ENCODE data around the gene MMP25.

MMP25 gene

DNA sequence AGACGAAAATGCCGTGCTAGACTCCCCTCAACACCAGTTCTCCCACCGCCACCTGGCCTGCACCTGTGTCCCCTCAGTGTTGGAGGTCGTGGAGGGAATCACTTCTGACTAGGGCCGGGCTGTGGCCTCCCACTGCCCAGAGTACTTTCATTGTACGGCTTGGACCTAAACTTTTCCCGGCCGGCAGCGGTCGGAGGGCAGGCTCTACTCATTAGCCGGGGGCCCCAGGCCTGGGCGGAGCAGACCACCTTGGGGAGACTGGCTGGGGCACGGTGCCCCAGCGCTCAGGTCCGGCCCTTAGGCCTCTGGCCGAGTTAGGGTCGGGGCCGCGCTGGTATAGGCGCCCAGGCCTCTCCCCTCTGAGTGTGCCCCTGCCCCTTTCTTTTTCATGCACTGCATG is 29.0 kb upstream of the MMP25 start:
- no peak for DNase-seq

DNA sequence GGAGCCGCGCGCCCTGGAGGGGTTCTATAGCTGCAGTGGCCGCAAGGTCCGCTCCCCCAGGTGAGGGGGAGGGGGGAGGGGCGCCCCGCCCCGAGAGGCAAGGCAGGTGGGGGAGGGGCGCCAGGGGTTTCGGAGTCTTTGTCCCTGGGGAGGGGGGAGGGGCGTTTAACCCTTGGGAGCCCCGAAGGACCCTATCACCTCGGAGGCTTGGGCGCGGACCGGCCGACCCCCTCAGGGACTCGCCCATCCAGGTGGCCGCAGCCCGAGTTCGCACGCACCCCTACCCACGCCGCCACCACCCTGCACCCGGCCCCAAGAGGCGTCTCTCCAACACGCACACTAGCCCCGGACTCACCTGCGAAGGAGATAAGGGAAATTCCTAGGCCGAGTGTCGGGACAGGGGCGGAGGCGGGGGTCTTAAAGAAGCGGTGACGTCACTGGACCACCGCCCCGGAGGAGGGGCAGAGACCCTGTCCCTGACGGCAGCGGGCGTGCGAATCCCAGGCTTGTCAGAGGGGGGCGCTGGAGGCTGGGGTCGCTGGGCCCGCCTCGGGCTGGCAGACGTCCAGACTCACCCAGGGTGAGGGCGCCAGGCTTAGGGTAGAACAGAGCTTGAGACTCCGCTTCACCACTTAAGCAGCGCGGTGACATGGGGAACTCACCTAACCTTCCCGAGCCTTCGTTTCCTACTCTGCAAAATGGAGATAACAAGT is 28.4 kb upstream of the MMP25 start, which contains the start of gene CLDN6:
Gene CLDN6, minus strand, starts transcription at position 390 of the 713 bp plus-strand sequence. CDS start 2,162 bp downstream, outside the sequence.
- no peak for DNase-seq

DNA sequence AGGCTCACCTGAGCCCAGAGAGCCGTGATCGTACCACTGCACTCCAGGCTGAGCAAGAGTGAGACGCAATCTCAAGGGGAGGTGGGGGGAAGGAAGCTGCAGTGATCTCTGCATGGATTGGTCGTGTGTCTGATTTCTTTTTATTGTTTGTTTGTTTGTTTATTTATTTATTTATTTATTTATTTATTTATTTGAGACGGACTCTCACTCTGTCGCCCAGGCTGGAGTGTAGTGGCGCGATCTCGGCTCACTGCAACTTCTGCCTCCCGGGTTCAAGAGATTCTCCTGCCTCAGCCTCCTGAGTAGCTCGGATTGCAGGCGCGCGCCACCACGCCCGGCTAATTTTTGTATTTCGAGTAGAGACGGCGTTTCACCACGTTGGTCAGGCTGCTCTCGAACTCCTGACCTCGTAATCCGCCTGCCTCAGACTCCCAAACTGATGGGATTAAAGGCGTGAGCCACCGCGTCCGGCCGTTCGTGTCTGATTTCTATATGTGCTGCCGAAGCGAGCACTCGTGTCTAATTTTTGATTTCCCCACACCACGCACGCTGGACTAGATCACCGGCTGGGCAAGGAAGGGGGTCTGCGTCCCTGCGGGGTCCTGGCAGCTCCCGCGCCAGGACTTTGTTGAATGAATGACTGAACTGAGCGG is 26.6 kb upstream of the MMP25 start:
- no peak for DNase-seq

DNA sequence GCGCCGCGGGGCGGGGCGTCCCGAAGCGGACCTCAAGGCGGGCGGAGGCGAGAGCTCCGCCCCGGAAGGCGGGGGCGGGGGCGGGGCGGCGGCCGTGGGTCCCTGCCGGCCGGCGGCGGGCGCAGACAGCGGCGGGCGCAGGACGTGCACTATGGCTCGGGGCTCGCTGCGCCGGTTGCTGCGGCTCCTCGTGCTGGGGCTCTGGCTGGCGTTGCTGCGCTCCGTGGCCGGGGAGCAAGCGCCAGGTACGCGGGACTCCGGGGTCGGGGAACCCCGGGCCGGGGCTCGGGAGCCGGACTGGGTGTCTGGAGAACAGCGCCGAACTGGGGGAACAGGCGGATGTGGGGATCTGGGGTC is 26.1 kb upstream of the MMP25 start, which contains the start of gene TNFRSF12A:
Gene TNFRSF12A, plus strand, starts transcription at position 122 of the 357 bp plus-strand sequence. Its CDS starts 30 bp downstream, at position 152.
- DNase-seq, result peak; percentile 25

DNA sequence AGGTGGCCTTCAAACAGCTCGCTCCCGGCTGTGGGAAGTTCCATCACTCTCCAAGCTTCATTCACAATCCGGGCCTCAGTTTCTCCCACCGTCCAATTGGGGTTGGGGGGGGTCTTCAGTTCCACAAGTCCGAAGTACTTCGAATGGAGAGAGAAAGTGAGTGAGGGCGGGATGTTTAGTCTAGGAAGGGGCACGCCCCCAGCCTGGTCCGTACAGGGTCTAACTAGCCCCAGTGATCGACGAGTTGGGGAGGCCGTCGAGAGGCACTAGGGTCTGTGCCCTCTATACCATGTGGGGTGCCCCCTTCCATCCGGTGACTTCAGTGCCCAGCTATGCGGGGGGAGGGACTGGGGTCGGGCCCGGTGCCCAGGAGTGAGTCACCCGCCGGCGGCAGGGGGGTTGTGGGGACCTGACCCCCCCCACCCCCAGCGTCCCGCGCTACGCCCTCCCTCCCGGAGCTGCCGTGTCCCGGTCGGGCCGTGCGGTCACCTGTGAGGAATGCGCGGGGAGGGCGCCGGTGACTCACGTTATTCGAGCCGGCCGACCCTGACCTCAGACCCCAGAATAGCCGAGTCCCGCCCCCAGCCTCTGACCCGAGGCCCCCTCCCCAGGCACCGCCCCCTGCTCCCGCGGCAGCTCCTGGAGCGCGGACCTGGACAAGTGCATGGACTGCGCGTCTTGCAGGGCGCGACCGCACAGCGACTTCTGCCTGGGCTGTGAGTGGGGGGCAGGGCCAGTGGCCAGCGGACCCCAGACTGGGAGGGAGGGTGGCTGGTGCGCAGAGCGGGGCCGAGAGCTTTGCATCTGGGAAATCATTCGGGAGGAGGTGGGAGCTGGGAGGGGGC is 25.5 kb upstream of the MMP25 start:
- no peak for DNase-seq

DNA sequence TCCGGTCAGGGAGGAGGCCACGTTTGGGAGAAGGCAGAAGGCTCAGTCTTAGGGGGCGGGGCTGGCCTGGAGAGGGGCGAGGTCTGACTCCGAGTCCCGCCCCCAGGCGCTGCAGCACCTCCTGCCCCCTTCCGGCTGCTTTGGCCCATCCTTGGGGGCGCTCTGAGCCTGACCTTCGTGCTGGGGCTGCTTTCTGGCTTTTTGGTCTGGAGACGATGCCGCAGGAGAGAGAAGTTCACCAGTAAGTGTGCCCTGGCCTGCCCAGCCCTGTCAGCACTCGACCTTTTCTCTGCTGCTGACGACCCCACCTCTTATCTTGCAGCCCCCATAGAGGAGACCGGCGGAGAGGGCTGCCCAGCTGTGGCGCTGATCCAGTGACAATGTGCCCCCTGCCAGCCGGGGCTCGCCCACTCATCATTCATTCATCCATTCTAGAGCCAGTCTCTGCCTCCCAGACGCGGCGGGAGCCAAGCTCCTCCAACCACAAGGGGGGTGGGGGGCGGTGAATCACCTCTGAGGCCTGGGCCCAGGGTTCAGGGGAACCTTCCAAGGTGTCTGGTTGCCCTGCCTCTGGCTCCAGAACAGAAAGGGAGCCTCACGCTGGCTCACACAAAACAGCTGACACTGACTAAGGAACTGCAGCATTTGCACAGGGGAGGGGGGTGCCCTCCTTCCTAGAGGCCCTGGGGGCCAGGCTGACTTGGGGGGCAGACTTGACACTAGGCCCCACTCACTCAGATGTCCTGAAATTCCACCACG is 24.7 kb upstream of the MMP25 start:
- peak; percentile 58 for DNase-seq

DNA sequence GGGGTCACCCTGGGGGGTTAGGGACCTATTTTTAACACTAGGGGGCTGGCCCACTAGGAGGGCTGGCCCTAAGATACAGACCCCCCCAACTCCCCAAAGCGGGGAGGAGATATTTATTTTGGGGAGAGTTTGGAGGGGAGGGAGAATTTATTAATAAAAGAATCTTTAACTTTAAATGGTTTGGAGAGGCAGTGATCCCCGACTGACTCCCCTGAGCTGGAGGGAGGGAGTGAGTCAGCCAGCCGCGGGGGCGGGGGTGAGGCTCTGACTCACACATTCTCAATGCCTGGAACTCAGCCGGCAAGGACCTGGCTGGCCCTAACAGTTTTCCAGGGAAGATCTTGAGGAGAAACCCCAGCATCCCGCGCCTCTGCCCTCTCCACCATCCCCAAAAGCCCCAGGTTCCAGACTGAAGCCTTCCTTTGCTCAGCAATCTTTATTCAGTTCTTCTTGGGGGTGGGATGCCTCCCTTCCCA is 24.1 kb upstream of the MMP25 start:
- DNase-seq, result peak; percentile 31

DNA sequence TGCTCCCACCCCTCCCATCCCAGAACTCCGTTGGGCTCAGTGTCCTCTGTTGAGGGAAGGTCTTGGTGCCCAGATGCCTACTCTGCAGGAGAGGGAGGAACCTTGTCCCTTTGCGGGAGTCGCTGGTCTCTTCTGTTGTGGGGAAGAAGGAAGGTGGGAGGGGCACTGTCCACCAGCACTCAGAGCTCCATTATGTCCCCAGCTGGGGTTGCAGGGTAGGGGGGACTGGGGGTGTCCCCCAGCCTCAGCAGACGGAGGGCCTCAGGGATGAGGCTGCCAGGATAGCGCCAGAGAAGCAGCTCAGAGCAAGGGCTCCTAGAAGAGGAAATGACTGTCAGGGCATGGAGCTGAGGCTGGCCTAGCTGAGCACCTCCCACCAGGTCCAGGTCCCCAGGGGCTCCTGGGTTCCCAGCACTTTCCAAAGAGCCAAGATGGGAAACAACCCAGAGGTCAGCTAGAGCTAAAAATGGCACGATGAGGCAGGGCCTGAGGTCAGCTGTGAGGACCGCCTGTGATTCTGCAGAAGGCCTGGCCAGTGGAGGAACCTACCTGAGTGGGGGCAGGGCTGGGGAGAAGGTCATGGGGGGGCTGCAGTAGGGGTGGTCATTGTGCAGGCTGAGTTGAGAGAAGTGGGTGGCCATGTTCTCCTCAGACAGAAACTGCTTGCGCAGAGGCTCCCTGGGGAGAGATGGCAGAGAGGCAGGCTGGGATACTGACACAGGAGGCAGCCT is 23.5 kb upstream of the MMP25 start:
- DNase-seq, result no peak

DNA sequence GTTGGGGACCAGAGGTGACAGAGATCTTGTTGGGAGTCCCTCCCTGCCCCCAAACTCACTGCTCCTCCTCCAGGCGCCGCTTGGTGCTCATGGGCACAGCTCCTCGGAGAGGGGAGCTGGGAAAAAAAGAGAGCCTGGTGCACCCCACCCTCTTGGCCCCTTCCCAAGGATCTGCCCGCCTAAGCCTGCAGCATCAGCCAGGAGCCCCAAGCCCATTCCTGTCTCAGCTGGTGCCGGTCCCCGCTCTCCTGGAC is 23.0 kb upstream of the MMP25 start:
- no peak for DNase-seq

DNA sequence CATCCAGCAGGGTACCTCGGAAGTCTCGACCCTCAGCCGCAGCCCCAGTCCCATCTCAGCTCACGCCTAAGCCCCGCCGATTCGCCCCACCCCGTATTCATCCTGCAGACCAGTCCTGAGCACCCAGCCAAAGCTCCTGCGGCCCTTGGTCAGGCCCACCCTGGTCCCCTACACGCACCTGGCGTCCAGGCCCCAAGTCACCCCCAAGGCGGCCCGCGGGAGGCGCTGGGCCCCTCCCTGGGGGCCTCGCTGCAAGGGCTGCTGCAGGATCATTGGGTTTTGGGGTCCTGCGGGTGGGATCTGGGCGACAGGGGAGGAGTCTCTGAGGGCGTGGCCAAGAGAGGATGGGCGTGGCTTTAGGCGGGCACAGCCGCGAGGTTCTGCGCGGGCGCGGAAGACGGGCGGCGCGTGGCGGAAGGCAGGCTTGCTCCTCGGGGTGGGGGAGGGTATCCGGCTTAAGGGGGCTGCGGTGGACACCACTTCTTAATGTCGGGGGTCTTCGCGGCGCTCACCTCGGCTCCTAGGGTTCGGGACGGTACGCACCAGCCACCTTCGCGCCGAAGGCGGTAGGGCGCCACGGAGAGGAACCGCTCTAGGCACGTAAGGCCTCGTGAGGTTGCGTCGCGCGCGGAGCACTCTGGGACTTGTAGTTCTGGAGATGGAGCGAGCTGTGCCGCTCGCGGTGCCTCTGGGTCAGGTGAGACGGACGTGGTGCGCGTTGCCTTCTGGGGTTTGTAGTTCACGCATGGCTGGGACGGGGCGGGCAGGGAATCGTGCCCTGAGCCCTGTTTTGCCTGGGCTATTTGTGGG is 22.5 kb upstream of the MMP25 start, which contains the start of the genes HCFC1R1 and THOC6:
Gene HCFC1R1, minus strand, starts transcription at position 274 of the 810 bp plus-strand sequence. Its CDS starts 1 bp downstream, at position 273.
Gene THOC6, plus strand, starts transcription at position 367 of the 810 bp plus-strand sequence. Its CDS starts 292 bp downstream, at position 659.
- DNase-seq, result peak; percentile 95

DNA sequence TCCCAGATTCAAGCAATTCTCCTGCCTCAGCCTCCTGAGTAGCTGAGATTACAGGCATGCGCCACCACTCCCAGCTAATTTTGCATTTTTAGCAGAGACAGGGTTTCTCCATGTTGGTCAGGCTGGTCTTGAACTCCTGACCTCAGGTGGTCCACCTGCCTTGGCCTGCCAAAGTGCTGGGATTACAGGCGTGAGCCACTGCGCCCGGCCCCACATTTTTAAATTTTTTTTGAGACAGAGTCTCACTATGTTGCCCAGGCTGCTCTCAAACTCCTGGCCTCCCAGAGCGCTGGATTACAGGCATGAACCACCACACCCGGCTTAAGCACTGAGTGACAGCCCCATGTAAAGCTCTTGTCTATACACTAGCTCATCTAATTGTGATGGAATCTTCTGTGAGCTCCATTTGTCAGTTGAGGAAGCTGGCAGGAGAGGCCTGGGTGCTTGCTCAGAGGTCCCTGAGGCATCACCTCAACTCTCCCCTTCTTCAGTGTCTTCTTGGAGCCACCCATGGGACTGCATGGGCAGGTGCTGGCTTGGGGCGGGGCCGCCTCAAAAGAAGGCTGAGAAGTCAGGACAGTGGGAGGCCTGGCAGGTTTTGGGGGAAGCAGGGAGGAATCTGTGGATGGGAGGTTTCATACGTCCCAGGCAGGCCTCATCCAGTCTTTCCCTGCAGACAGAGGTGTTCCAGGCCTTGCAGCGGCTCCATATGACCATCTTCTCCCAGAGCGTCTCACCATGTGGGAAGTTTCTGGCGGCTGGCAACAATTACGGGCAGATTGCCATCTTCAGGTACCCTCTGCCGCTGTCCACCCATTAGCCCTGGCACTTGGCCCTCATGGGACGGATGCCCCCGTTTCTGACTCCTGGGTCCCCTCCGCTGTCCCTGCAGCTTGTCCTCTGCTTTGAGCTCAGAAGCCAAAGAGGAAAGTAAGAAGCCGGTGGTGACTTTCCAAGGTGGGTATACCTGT is 21.0 kb upstream of the MMP25 start:
- no peak for DNase-seq

DNA sequence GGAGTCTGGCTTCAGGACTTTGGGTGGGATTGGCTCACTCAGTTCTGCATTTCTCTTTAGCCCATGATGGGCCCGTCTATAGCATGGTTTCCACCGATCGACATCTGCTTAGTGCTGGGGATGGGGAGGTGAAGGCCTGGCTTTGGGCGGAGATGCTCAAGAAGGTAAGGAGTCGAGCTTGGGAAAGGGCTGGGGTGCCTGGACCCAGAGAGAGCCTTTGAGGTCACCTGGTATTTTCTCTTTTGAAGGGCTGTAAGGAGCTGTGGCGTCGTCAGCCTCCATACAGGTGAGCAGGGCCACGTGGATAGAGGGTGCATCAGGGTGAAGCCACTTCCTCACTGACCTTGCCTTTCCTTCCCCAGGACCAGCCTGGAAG is 20.4 kb upstream of the MMP25 start:
- no peak for DNase-seq

DNA sequence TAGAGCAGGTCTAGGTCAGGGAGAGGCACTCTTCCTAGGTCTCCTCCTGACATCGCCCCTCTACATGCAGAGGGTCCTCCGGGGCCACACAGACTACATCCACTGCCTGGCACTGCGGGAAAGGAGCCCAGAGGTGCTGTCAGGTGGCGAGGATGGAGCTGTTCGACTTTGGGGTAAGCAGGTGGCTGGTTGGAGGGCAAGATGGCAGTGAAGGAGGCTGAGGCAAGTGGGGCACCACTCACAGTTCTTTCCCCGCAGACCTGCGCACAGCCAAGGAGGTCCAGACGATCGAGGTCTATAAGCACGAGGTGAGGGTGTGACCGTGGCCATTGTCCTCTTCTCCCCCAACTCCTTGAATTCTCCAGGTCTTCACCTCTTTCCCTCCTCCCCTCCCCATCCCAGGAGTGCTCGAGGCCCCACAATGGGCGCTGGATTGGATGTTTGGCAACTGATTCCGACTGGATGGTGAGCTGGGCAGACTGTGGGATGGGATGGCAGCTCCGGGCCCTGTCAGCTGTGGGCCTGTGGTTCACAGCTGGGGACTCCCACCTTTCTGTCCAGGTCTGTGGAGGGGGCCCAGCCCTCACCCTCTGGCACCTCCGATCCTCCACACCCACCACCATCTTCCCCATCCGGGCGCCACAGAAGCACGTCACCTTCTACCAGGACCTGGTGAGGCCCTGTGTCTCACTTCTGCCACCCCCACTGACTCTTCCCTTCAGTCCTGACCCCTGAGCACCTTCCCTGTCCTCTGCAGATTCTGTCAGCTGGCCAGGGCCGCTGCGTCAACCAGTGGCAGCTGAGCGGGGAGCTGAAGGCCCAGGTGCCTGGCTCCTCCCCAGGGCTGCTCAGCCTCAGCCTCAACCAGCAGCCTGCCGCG is 19.5 kb upstream of the MMP25 start:
- DNase-seq, result no peak

DNA sequence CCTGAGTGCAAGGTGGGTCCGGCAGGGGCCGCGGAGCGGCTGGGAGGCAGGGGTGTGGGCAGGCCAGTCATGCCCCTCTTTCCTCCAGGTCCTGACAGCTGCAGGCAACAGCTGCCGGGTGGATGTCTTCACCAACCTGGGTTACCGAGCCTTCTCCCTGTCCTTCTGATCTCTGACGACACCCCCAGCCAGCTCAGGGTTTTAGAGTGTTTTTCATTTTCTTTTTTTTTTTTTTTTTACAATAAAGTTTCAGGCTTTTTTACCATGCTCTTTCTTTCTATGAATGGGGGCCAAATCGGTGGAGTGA is 18.9 kb upstream of the MMP25 start:
- no peak for DNase-seq

DNA sequence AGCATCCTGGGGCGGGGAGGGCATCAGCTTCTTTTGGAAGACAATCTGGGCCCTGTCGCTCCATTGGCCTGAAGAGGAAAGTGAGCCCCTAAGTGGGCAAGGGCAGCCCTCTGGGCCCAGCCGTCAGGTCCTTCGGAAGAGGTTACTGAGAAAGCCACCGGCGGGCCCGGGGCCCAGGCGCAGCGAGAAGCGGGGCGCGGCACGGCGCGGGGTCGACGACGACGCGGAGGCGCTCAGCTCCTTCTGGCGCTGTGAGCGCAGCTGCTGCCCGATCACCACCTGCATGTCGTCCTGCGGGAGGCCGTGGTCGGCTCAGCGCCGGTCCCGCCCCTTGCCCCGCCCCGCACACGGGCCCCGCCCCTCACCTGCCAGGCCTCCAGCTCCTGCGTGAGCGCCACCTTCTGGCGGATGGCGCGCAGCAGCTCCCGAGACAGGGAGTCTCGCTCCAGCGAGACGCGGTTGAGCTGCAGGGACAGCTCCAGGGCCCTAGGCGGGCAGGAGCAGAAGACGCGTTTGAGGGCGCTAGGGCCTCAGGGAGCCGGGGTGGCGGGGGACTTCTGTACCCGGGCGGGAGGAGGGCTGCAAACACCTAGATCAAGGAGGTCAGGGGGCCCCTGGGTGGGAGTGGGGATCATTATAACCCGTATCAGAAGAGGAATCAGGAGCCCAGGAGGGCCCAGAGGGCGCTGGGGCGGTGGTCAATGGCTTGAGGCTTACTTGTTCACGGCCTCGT is 18.2 kb upstream of the MMP25 start:
- peak; percentile 69 for DNase-seq

DNA sequence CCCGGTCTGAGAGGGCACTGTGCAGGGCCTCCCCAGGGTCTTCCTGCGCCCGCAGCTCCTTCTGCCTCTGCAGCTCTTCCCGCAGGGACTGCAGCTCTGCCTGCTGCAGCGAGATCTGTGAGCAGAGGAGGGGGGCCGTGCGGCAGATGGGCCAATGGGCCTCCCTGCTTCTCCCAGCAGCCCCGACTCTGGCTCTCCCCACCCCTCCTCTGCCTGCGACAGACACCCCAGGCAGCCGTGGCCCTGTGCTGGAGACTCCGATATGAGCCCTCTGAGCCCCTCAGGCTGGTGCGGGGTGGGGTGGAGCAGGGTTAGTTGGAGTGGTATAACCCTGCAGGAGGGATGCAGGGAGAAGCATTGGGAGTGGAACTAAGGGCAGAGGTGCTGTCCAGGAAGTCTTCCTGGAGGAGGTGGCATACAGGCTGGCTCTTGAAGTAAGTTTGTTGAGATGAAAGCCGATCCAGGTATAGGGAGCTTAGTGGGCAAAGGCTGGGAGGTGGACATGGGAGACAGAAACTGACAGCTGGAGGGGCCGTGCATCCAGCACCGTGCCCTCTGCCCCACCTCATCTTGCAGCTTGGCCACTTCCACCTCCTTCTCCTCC is 17.5 kb upstream of the MMP25 start:
- DNase-seq, result no peak

DNA sequence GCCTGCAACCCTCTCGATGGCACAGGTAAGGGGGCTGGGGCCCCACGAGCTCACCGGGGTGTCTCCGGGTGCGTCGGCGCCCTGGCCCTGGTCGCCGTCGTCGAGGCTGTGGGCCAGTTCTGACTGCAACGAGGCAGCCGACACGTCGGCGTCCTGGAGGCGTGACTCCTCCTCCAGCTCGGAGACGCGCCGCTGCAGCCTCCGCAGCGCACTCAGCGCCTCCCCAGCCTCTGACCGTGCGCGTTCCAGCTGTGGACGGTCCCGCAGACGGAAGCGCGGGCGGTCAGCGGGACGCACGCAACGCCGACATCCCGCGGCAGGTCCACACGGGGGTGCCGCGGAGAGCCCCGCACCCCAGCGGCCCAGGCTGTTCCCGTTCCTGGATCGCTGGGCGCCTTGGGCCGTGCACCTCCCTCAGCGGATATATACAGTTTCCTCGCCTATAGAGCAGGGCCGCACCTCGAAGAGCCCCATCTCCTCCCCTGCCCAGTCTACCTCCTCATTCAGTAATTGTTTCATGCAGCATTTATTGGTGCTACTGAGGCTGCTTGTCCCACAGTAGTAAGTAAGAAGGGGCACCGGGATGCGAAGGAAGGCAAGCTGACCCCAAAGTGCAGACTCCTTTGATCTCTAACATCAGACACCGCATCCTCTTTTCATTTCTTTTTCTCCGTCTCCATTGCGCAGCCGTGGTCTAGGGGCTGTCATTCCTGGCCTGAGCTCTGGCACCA is 16.7 kb upstream of the MMP25 start:
- no peak for DNase-seq

Data from DMS 273 treated with DMSO at 0.1 percent for 48 hours (cell line).